RWPE1 (cell line): ENCODE measurements around the gene MSL2.
A peak's percentile ranks its signal among the peaks of the same experiment; 100 is the strongest.
"Not testable (repeated sequence)": the region's sequence is repeated elsewhere in the genome, so short reads cannot be mapped to it uniquely, and the experiment has no call there.

Experiments used
- CTCF ChIA-PET: fragments of 350-600 bp; sonication (Branson Sonifier 250); formaldehyde crosslinking; extraction: SDS; loops from one replicate; lab custom pipeline; 2021; lab: Yijun Ruan, JAX
- POLR2A ChIA-PET: fragments of 400-600 bp; formaldehyde crosslinking; extraction: SDS; loops from one replicate; lab custom pipeline; 2020; ENCODE audit warnings: antibody characterized with exemption; ENCODE audit not compliant: low non-redundant PET; lab: Yijun Ruan, JAX
- DNase-seq: peaks from one replicate; pipeline ENCODE4 v3.0.0; 2012; ENCODE audit warnings: low spot score
- H3K27ac ChIP-seq: fragments of 450-650 bp; 2 replicates; pipeline ENCODE4 v1.5.1; 2017
- CTCF ChIP-seq: fragments of 450-650 bp; conservative IDR thresholded peaks from 2 replicates; pipeline ENCODE4 v1.5.1; 2017; ENCODE audit warnings: low read depth, mild to moderate bottlenecking

The MSL2 gene

GRCh38 chr3:136184703-136185102, 11.4 kb downstream of the MSL2 start:
- ChIA-PET CTCF (interaction anchor here (0.6 kb wide), 1 partner anchor 1872 kb away, joined by 3 read pairs; no protein-coding TSS in a partner anchor), POLR2A (no interaction called here)
- no peak for TF ChIP-seq CTCF
- H3K27ac ChIP-seq, result no peak overlapping the region
- no peak for DNase-seq

- DNase-seq, result no peak
- ChIA-PET CTCF (interaction anchor here (0.7 kb wide), 1 partner anchor 1868 kb away, joined by 3 read pairs; no protein-coding TSS in a partner anchor), POLR2A (no interaction called here)
- 0 out of 2 replicates have a peak overlapping the region, but pooled peaks have one; percentile 37 for H3K27ac ChIP-seq
- TF ChIP-seq CTCF, result no peak
Observed at GRCh38 chr3:136181741-136182140, 14.4 kb downstream of the MSL2 start.

GRCh38 chr3:136177876-136178275, 18.3 kb downstream of the MSL2 start:
- CTCF ChIA-PET, result interaction anchor here (0.7 kb wide), 1 partner anchor 22 kb away, joined by 4 read pairs; no protein-coding TSS in a partner anchor
- POLR2A ChIA-PET, result no interaction called here
- H3K27ac ChIP-seq, result no peak overlapping the region
- TF ChIP-seq CTCF, result no peak
- DNase-seq, result no peak

- H3K27ac ChIP-seq, result no peak overlapping the region
- POLR2A ChIA-PET, result no interaction called here
- DNase-seq, result no peak
- CTCF ChIA-PET, result no interaction called here
- TF ChIP-seq CTCF, result no peak
Observed at GRCh38 chr3:136173939-136174490, 22.1 kb downstream of the MSL2 start.

GRCh38 chr3:136171097-136171542, 25.0 kb downstream of the MSL2 start:
- no peak for TF ChIP-seq CTCF
- DNase-seq, result peak; percentile 30
- POLR2A ChIA-PET, result no interaction called here
- no peak overlapping the region for H3K27ac ChIP-seq
- CTCF ChIA-PET, result no interaction called here

GRCh38 chr3:136168236-136168635, 27.9 kb downstream of the MSL2 start:
- DNase-seq, POLR2A ChIA-PET, H3K27ac ChIP-seq: not testable (repeated sequence)
- CTCF ChIA-PET, result interaction anchor here (0.6 kb wide), 1 partner anchor 1787 kb away, joined by 3 read pairs; no protein-coding TSS in a partner anchor

- DNase-seq, result no peak
- POLR2A ChIA-PET, result no interaction called here
- TF ChIP-seq CTCF, result no peak
- H3K27ac ChIP-seq, result no peak overlapping the region
- CTCF ChIA-PET, result no interaction called here
Observed at GRCh38 chr3:136166507-136166906, 29.6 kb downstream of the MSL2 start.

- H3K27ac ChIP-seq, POLR2A ChIA-PET, DNase-seq, CTCF ChIA-PET: not testable (repeated sequence)
Observed at GRCh38 chr3:136163607-136164006, 32.5 kb downstream of the MSL2 start.
